Gastrocnemius medialis (tissue), 4 donors: ENCODE measurements around the gene TAF11.

ENCODE experiments used
- POLR2A ChIP-seq, 2 donors: fragments of 450-650 bp; IDR thresholded peaks; one replicate each; pipeline ENCODE4 v1.6.1; 2017; ENCODE audit warnings: antibody characterized with exemption in 2 of 2, mild to moderate bottlenecking in 2 of 2, moderate library complexity in 2 of 2
- TF ChIP-seq, protein P1 (sequence below), 5 experiments: fragments of 450-650 bp in 3 of 5; fragments of 200-600 bp in 2 of 5; sonication (generic) in 2 of 5; IDR thresholded peaks in 4 of 5; conservative IDR thresholded peaks in 1 of 5; 1 replicate in 4 of 5; 2 replicates in 1 of 5; pipeline ENCODE4 v1.5.1; 2016 to 2019; ENCODE audit warnings: antibody characterized with exemption in 5 of 5, mild to moderate bottlenecking in 3 of 5, moderate library complexity in 3 of 5

DNA sequence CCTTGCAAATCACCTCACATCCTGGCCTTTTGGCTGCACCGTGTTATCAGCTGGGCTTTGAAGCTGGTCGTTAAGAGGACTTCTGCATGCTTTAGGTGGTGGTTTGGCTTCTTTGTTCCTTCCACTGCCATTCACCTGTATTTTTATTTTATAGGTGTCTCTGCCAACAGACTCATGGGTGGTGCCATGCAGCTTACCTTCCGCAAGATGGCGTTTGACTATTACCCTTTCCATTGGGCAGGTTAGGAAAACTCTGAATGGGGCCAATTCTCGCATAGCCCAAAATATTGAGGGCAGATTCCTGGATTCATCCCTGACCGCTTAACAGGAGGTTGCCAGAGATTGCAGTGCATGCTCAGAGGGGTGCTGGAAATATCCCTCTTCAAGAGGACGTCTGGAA is 32.4 kb downstream of the TAF11 start:
- TF ChIP-seq, protein P1, sequence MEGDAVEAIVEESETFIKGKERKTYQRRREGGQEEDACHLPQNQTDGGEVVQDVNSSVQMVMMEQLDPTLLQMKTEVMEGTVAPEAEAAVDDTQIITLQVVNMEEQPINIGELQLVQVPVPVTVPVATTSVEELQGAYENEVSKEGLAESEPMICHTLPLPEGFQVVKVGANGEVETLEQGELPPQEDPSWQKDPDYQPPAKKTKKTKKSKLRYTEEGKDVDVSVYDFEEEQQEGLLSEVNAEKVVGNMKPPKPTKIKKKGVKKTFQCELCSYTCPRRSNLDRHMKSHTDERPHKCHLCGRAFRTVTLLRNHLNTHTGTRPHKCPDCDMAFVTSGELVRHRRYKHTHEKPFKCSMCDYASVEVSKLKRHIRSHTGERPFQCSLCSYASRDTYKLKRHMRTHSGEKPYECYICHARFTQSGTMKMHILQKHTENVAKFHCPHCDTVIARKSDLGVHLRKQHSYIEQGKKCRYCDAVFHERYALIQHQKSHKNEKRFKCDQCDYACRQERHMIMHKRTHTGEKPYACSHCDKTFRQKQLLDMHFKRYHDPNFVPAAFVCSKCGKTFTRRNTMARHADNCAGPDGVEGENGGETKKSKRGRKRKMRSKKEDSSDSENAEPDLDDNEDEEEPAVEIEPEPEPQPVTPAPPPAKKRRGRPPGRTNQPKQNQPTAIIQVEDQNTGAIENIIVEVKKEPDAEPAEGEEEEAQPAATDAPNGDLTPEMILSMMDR (IDR thresholded peaks at IDR 0.05 in 4 of 5, conservative IDR thresholded peaks at IDR 0.05 in 1 of 5): no peak
- no peak for TF ChIP-seq POLR2A (IDR thresholded peaks at IDR 0.05)
